Measurements from ENCODE around the gene CCDC9. TPM values are rescaled to one million over a fixed set of nuclear protein-coding genes. Genes with fewer than 3 reads are reported as not detected.

CCDC9 gene
- 7.0 TPM for total RNA-seq (2013)
- polyA plus RNA-seq (1 to 10 TPM; 6.3 to 10.0 (median 7.6) TPM), polyA minus RNA-seq (4.3 and 11.2 TPM in 2 replicates), total RNA-seq (5.2 to 33.4 (median 23.1) reads per million in 11 experiments)

- H3K27ac Mint-ChIP-seq, result peak within 1 kb of the TSS; percentile 95 to 99 (median 97)
- Histone ChIP-seq H3K36me3 (replicated peaks in 1 of 2; ENCODE audit: control insufficient read depth in 1 of 2, insufficient read depth in 2 of 2, low read length in 2 of 2) (peaks cover 26 to 30% of the 10 kb centered on the region in 2 donors), H3K27ac (ENCODE audit: low read depth in 1 of 2, low read length in 2 of 2) (peak within 1 kb of the TSS; percentile 83 to 95), H3K27me3 (ENCODE audit: control insufficient read depth in 2 of 2, insufficient read depth in 2 of 2, low read length in 2 of 2) (no peaks in the 10 kb centered on the region), H3K4me1 (ENCODE audit: control insufficient read depth in 1 of 2, insufficient read depth in 2 of 2, low read length in 2 of 2) (peaks cover 15 to 19% of the 10 kb centered on the region in 2 donors), H3K9ac (ENCODE audit: insufficient read depth, low read length, poor library complexity, severe bottlenecking) (peak within 1 kb of the TSS; percentile 77), H2AFZ (ENCODE audit: insufficient read depth, low read depth, low read length, poor library complexity, severe bottlenecking) (peak within 1 kb of the TSS; percentile 96), H3K79me2 (ENCODE audit: insufficient read depth, low read length) (peaks cover 18% of the 10 kb centered on the region), H3K4me2 (replicated peaks; ENCODE audit: extremely low read depth, low read length, poor library complexity, severe bottlenecking) (peak within 1 kb of the TSS; percentile 91), H3K9me3 (replicated peaks in 1 of 2; ENCODE audit: control insufficient read depth in 1 of 2, insufficient read depth in 1 of 2, low read length in 2 of 2) (no peaks in the 10 kb centered on the region), H4K20me1 (ENCODE audit: insufficient read depth, low read length) (peaks cover 35% of the 10 kb centered on the region), H3K4me3 (replicated peaks in 1 of 3; ENCODE audit: low read depth in 2 of 3, low read length in 3 of 3) (peak within 1 kb of the TSS; percentile 54 to 80 (median 58))
- WGBS (ENCODE audit: insufficient coverage), result 23% methylated on average over 48 of the region's 60 CpGs
- peaks cover 0 to 4% (median 0%) of the 10 kb centered on the region in 7 donors for H3K9me3 Mint-ChIP-seq
- H3K27me3 Mint-ChIP-seq (ENCODE audit: low read depth in 3 of 3), result peaks cover 0 to 11% (median 10%) of the 10 kb centered on the region in 3 donors
- peaks cover 18% of the 10 kb centered on the region for H3K4me1 Mint-ChIP-seq
- peak within 1 kb of the TSS; percentile 84 to 93 for H3K4me3 Mint-ChIP-seq
- no peak for TF ChIP-seq CTCF (IDR thresholded peaks at IDR 0.05)
- H3K36me3 Mint-ChIP-seq, result peaks cover 30% of the 10 kb centered on the region in 2 donors
- intact Hi-C loops (cut with micrococcal nuclease), result no loop called here
- DNase-seq, result peak; percentile 90 to 95 (median 94)
These were observed at the start of gene CCDC9 for GRCh38 chr19:47255879-47256692. Gene CCDC9, plus strand, starts transcription at chr19:47256525. Its CDS starts 1,876 bp downstream, at chr19:47258401.

- TF ChIP-seq CTCF (IDR thresholded peaks at IDR 0.05), result no peak
- Mint-ChIP-seq H3K4me1 (peaks cover 12% of the 10 kb centered on the region), H3K27me3 (ENCODE audit: low read depth in 3 of 3) (peaks cover 0 to 3% (median 0%) of the 10 kb centered on the region in 3 donors), H3K27ac (peak overlapping the region in 6 of 7 donors; percentile 15 to 87 (median 56)), H3K36me3 (peaks cover 52 to 57% of the 10 kb centered on the region in 2 donors), H3K9me3 (no peaks in the 10 kb centered on the region), H3K4me3 (no peak overlapping the region)
- WGBS (ENCODE audit: insufficient coverage), result over 99% methylated on average over 8 of the region's 13 CpGs
- intact Hi-C loops (cut with micrococcal nuclease), result loop anchor here (1.0 to 10.0 kb wide), 5 partner anchors 21 to 65 kb away; partner anchors contain the start of gene BBC3 (in 1 of the 2)
- no peak overlapping the region for H3K4me2 ChIP-seq (replicated peaks; ENCODE audit: extremely low read depth, low read length, poor library complexity, severe bottlenecking)
- H3K36me3 ChIP-seq (replicated peaks in 1 of 2; ENCODE audit: control insufficient read depth in 1 of 2, insufficient read depth in 2 of 2, low read length in 2 of 2), result peaks cover 37 to 58% of the 10 kb centered on the region in 2 donors
- no peaks in the 10 kb centered on the region for H3K27me3 ChIP-seq (ENCODE audit: control insufficient read depth in 2 of 2, insufficient read depth in 2 of 2, low read length in 2 of 2)
- H3K4me1 ChIP-seq (ENCODE audit: control insufficient read depth in 1 of 2, insufficient read depth in 2 of 2, low read length in 2 of 2), result peaks cover 8 to 10% of the 10 kb centered on the region in 2 donors
- no peaks in the 10 kb centered on the region for H3K79me2 ChIP-seq (ENCODE audit: insufficient read depth, low read length)
- no peak overlapping the region for H3K27ac ChIP-seq (ENCODE audit: low read depth in 1 of 2, low read length in 2 of 2)
- no peak overlapping the region for H3K4me3 ChIP-seq (replicated peaks in 1 of 3; ENCODE audit: low read depth in 2 of 3, low read length in 3 of 3)
- no peaks in the 10 kb centered on the region for H3K9me3 ChIP-seq (replicated peaks in 1 of 2; ENCODE audit: control insufficient read depth in 1 of 2, insufficient read depth in 1 of 2, low read length in 2 of 2)
- H3K9ac ChIP-seq (ENCODE audit: insufficient read depth, low read length, poor library complexity, severe bottlenecking), result no peak overlapping the region
- no peak overlapping the region for H2AFZ ChIP-seq (ENCODE audit: insufficient read depth, low read depth, low read length, poor library complexity, severe bottlenecking)
- no peaks in the 10 kb centered on the region for H4K20me1 ChIP-seq (ENCODE audit: insufficient read depth, low read length)
- no peak for DNase-seq
These were observed 46.8 kb upstream of the CCDC9 start for GRCh38 chr19:47209319-47210179.
